ENCODE measurements around the gene SLC22A1.

DNA sequence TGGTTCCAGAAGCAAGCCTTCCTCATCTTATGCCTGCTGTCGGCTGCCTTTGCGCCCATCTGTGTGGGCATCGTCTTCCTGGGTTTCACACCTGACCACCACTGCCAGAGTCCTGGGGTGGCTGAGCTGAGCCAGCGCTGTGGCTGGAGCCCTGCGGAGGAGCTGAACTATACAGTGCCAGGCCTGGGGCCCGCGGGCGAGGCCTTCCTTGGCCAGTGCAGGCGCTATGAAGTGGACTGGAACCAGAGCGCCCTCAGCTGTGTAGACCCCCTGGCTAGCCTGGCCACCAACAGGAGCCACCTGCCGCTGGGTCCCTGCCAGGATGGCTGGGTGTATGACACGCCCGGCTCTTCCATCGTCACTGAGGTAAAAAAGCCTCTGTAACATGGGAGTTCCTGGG, 366 bp downstream of the SLC22A1 start:
- TF ChIP-seq, protein P1, sequence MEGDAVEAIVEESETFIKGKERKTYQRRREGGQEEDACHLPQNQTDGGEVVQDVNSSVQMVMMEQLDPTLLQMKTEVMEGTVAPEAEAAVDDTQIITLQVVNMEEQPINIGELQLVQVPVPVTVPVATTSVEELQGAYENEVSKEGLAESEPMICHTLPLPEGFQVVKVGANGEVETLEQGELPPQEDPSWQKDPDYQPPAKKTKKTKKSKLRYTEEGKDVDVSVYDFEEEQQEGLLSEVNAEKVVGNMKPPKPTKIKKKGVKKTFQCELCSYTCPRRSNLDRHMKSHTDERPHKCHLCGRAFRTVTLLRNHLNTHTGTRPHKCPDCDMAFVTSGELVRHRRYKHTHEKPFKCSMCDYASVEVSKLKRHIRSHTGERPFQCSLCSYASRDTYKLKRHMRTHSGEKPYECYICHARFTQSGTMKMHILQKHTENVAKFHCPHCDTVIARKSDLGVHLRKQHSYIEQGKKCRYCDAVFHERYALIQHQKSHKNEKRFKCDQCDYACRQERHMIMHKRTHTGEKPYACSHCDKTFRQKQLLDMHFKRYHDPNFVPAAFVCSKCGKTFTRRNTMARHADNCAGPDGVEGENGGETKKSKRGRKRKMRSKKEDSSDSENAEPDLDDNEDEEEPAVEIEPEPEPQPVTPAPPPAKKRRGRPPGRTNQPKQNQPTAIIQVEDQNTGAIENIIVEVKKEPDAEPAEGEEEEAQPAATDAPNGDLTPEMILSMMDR (IDR thresholded peaks at IDR 0.05), result no peak
- no peak for TF ChIP-seq POLR2A (IDR thresholded peaks at IDR 0.05)
